Measurements from ENCODE around the gene GRAMD2A.

The GRAMD2A gene

DNA sequence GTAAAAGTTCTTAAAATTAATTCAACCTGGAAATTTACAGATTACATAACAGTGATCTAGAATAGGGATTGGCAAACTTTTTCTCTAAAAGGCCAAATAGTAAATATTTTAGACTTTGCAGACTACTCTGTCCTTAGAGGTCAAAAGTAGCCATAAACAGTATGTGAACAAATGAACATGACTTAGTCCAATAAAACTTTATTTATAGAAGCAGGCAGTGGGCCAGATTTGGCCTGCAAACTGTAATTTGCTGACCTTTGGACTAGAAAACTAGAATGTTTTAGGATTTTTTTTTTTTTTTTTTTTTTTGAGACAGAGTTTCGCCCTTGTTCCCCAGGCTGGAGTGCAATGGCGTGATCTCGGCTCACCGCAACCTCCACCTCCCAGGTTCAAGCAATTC is 67.3 kb downstream of the GRAMD2A start:
- no peak for DNase-seq

DNA sequence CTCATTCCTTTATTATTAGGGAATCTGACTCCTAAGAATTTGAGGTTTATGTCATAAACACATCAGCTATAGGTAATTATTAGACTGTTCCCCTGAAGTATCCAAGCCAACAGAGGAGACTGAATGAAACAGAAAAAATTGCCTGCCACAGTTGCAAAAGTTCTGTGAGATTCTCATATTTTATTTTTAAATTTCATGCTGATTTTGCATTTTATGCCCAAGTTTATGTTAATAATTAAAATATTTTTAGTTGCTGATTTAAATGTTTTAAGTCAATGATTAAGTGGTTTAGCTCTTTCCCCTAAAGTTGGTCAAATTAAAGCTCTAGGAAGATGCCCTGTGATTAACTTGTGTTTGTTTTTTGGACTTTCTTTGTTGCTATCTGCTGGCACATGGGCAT is 69.2 kb downstream of the GRAMD2A start:
- DNase-seq, result no peak

GRCh38 chr15:72127724-72128322 is 69.8 kb downstream of the GRAMD2A start:
- DNase-seq, result no peak

DNA sequence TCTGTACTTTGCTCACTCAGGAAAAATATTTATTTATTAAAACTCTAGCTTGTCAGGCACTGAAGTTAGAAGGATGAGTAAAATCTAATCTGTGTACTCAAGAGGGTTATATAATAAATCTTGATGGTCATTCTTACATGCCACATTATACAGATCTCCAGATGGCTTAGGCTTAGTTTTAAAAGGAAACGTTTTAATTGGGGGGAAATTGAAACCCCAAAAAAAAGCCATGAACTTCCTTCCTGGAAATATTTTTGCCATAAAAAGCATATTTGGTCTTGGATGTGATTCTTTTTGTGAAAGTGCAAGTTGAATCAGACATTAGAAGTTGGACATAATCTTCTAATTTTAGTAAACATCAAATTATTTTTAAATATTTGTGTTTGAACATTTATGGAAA is 73.4 kb downstream of the GRAMD2A start:
- DNase-seq, result no peak

DNA sequence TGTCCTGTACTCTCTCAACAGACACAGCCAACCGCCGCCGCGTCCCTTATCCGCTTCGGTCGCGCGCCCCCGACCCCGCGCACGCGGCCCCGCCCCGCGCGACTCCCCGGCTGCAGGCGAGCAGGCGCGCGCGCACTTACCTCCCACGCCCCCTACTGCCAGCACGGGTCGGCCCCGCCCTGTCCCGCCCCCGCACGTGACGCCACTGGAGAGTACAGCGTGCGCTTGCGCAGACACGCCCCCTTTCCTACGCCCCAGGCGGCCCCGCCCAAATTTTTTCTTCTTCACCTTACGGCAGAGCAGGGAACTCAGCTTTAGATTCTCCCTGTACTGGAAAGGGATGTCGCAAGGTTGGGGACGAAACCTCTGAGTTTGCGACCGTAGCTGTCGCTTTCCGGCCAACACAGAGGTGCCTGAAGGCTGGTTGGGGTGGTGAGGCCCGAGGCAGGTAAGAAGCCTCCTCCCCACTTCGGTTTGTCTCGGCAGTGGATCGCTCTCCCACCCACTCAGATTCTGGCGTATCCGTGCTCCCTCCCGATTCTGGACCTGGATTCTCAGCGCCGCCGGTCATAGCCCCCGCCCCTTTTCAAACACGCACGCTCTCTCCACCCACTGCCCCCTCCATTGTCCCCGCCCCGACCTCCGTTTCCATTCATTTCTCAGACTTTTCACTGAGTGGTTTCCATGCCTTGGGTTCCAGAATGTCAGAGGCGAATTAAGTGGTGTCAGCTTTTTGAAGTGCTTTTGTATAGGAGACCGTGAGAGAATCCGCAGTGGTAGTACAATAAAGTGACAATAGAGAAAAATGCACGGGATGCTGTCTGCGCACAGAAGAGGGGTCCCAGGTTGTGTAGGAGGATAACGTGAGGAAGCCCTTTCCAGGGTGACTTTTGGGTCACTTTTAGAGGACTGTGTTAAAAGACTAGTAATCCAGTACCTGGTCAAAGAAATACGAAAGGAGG is 79.3 kb downstream of the GRAMD2A start, which contains the start of the genes MYO9A and SENP8:
MYO9A (minus strand) TSS at position 134 of the 962 bp plus-strand sequence. CDS start 71,587 bp downstream, outside the sequence.
SENP8 (plus strand) TSS at position 387 of the 962 bp plus-strand sequence. CDS start 21,221 bp downstream, outside the sequence.
- peak; percentile 98 for DNase-seq

DNA sequence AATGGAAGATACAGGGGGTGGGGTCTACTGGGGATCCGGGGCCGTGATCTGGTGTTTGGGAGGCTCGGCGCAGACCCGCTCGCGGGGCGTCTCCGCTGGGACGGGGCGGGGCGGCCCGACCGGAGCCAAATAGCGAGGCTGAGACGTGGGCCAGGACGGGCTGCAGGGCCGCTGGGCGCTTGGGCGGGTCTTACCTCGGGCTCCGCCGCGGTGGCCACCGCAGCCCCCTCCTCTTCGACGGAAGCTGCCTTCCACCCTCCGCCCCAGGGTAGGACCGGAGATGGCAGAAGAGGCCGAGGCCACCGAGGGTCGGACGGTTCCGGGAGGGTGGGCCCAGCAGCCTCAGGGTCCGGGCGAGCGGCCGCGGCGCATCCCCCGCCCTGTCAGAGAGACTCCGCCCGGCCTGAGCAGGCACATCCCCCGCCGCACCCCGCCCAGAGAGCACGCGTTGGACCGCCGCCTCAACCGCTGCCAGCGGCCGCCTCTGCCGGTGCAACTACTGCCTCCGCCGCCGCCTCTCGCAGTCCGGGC is 80.0 kb downstream of the GRAMD2A start:
- no peak for DNase-seq

GRCh38 chr15:72116731-72117485 is 80.7 kb downstream of the GRAMD2A start:
- no peak for DNase-seq

DNA sequence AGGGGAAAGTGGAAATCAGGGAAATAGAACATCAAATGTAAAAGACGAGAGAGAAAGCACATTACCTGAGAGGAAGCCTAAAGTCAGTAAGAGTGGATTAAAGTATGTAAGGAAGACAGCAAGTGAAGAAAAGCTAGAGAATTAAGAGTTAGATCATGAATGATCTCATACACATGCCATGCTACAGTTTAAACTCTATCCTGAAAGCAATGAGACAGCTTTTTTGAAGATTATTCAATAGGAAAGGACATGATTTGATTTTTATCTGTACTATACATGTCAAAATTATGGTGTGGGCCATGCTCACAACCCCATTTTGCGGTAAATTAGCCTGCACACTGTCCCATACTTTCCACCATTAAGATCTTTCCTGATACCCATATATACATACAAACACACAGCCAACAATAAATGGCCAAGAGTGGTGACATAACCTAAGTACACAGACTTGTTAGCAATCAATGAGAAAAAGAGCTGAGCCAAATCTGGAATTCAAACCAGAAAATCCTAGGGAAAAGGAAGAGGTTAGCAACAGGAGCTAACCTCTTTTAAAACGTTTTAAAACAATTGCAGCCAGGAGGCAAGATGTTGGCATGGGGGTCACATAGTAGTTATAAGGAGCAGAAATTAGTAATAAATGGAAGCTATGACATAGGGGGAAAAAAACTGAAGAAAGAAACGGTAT is 84.1 kb downstream of the GRAMD2A start:
- no peak for DNase-seq

- DNase-seq, result no peak
Observed at GRCh38 chr15:72112805-72113204, 84.8 kb downstream of the GRAMD2A start.

DNA sequence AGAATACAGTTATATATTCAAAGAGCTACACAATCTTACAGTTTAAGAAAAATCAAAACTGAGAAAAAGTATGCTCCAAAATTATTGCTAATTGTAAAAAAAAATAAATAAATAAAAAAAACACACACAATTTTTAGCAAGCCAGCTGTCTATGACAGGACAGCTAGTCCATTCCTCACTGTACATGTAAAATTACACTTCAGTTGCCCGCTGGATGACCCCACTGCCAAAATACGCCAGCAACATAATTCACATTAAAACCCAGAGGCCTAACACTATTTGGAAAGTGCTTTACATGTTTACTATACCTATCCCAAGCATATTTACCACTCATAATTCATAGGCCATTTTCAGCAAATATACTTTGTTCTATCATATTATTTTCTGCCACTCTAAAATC is 85.5 kb downstream of the GRAMD2A start:
- no peak for DNase-seq

- DNase-seq, result no peak
Observed at GRCh38 chr15:72110355-72110754, 87.2 kb downstream of the GRAMD2A start.

All from COR-L47 (cell line).